Transverse colon (tissue), 4 donors: ENCODE measurements around the gene COPB2. TPM values are rescaled to one million over a fixed set of nuclear protein-coding genes. Genes with fewer than 3 reads are reported as not detected.
A peak's percentile ranks its signal among the peaks of the same experiment; 100 is the strongest.

Experiments
- DNase-seq: peaks from one replicate; pipeline ENCODE4 v3.0.0-alpha.2; 2019
- H3K27ac ChIP-seq, 4 donors: fragments of 200-600 bp; sonication (generic); 2 replicates each; pipeline ENCODE4 v1.5.1; 2016 to 2018; ENCODE audit warnings: inconsistent platforms in 4 of 4
- H3K27me3 ChIP-seq: fragments of 200-600 bp; sonication (generic); 2 replicates; pipeline ENCODE4 v1.5.1; 2017; ENCODE audit warnings: inconsistent platforms
- H3K36me3 ChIP-seq, 4 donors: fragments of 200-600 bp; sonication (generic); 2 replicates each; pipeline ENCODE4 v1.5.1; 2017 to 2019; ENCODE audit warnings: inconsistent platforms in 4 of 4
- H3K4me1 ChIP-seq, 4 donors: fragments of 200-600 bp; sonication (generic); 2 replicates each; pipeline ENCODE4 v1.5.1; 2017 to 2020; ENCODE audit warnings: inconsistent platforms in 4 of 4
- H3K4me3 ChIP-seq, 4 donors: fragments of 200-600 bp; sonication (generic); 1 replicate in 1 of 4; 2 replicates in 3 of 4; pipeline versions ENCODE4 v1.5.1 to v1.6.1; 2017 to 2019; ENCODE audit warnings: inconsistent platforms in 4 of 4
- H3K9me3 ChIP-seq, 2 donors: fragments of 200-600 bp; sonication (generic); 2 replicates each; pipeline ENCODE4 v1.5.1; 2017 to 2019; ENCODE audit warnings: inconsistent platforms in 2 of 2
- CTCF ChIP-seq, 5 experiments: fragments of 200-600 bp in 3 of 5; fragments of 450-650 bp in 2 of 5; sonication (generic) in 3 of 5; IDR thresholded peaks; 1 replicate in 2 of 5; 2 replicates in 3 of 5; pipeline ENCODE4 v1.5.1; 2016 to 2017; ENCODE audit warnings: antibody characterized with exemption in 5 of 5, inconsistent platforms in 3 of 5, mild to moderate bottlenecking in 2 of 5, moderate library complexity in 1 of 5
- EP300 ChIP-seq: sonication (generic); formaldehyde crosslinking; IDR thresholded peaks from one replicate; pipeline ENCODE4 v1.6.1; 2017; ENCODE audit warnings: antibody characterized with exemption, low read depth
- POLR2A ChIP-seq: fragments of 450-650 bp; IDR thresholded peaks from one replicate; pipeline ENCODE4 v1.6.1; 2016; ENCODE audit warnings: antibody characterized with exemption, mild to moderate bottlenecking, moderate library complexity
- POLR2AphosphoS5 ChIP-seq, 3 donors: sonication (generic); formaldehyde crosslinking; IDR thresholded peaks; one replicate each; pipeline ENCODE4 v1.6.1; 2016; ENCODE audit warnings: antibody characterized with exemption in 3 of 3
- WGBS, 2 donors: methylation state at CpG; one replicate each; pipeline ENCODE4 v1.1.5; 2018; ENCODE audit warnings: low coverage in 1 of 2; 5-methylcytosine and 5-hydroxymethylcytosine counted together
- in situ Hi-C, 4 donors: fragments of 200-750 bp; cut with MboI; loops; one replicate each; pipeline versions ENCODE4 v1.15.0 to v1.15.1; 2017; ENCODE audit warnings: low sequenced_read_pairs in 3 of 4, low pct_ligation_motif_present in 1 of 4, low pct_unique_long_range_greater_than_20kb in 1 of 4
- intact Hi-C: fragments of 100-400 bp; cut with DNase I; formaldehyde crosslinking; loops from one replicate; pipeline ENCODE4 v1.15.1; 2023; ENCODE audit warnings: low total_unique reads
- total RNA-seq, 4 donors: library from RNA; depleted of rRNA; stranded (reverse); fragments of >200 nt; gene quantifications; one replicate each; pipeline ENCODE4 v1.1.0, GENCODE V29; 2016

The COPB2 gene
- total RNA-seq, 4 donors from 2014 or later = 38.9 to 86.3 (median 56.3) TPM

GRCh38 chr3:139430493-139430892, 41.0 kb upstream of the COPB2 start:
- Histone ChIP-seq H3K27me3 (no peaks in the 10 kb centered on the region), H3K27ac (no peak overlapping the region), H3K4me1 (no peaks in the 10 kb centered on the region), H3K36me3 (no peaks in the 10 kb centered on the region), H3K9me3 (no peaks in the 10 kb centered on the region), H3K4me3 (no peak overlapping the region)
- no peak for DNase-seq
- in situ Hi-C loops (loop anchor here in 2 of 4 donors (25.0 kb wide), 1 partner anchor 1432 kb away; no protein-coding TSS in a partner anchor), intact Hi-C loops (no loop called here)
- no peak for TF ChIP-seq EP300

GRCh38 chr3:139427283-139428060, 38.0 kb upstream of the COPB2 start:
- H3K27me3 ChIP-seq = no peaks in the 10 kb centered on the region
- H3K4me3 ChIP-seq = no peak overlapping the region
- H3K4me1 ChIP-seq = peaks cover 0 to 6% (median 0%) of the 10 kb centered on the region in 4 donors
- H3K9me3 ChIP-seq = no peaks in the 10 kb centered on the region
- no peak for DNase-seq
- H3K36me3 ChIP-seq = no peaks in the 10 kb centered on the region
- no peak overlapping the region for H3K27ac ChIP-seq
- in situ Hi-C loops (loop anchor here in 3 of 4 donors (10.0 to 25.0 kb wide), 4 partner anchors 127 to 1435 kb away; partner anchors contain the start of gene CLSTN2 (in 1 of the 3)), intact Hi-C loops (loop anchor here (5.0 kb wide), 1 partner anchor 1310 kb away; no protein-coding TSS in a partner anchor)
- WGBS, 2 donors = 44 to 59% methylated on average over 4 to 7 of the region's 7 CpGs
- TF ChIP-seq POLR2A (no peak), CTCF (IDR thresholded peaks at IDR 0.05) (peak; percentile 76 to 85 (median 83))

- in situ Hi-C loops = loop anchor here in 3 of 4 donors (10.0 to 25.0 kb wide), 4 partner anchors 129 to 1436 kb away; partner anchors contain the start of gene CLSTN2 (in 1 of the 3)
- WGBS, 2 donors = 78 to 84% methylated on average over 5 of the region's 5 CpGs
Measured at GRCh38 chr3:139425745-139426400, 36.4 kb upstream of the COPB2 start.

GRCh38 chr3:139423232-139423631, 33.8 kb upstream of the COPB2 start:
- intact Hi-C loops (no loop called here), in situ Hi-C loops (loop anchor here in 3 of 4 donors (10.0 kb wide), 3 partner anchors 132 to 512 kb away; partner anchors contain the start of gene CLSTN2 (in 1 of the 3))

More at GRCh38 chr3:139425745-139426400, 36.4 kb upstream of the COPB2 start:
- no peaks in the 10 kb centered on the region for H3K27me3 ChIP-seq
- H3K4me3 ChIP-seq = no peak overlapping the region
- intact Hi-C loops = loop anchor here (5.0 kb wide), 1 partner anchor 1311 kb away; no protein-coding TSS in a partner anchor
- H3K36me3 ChIP-seq = no peaks in the 10 kb centered on the region
- peaks cover 0 to 6% (median 0%) of the 10 kb centered on the region in 4 donors for H3K4me1 ChIP-seq
- DNase-seq = no peak
- no peak for TF ChIP-seq POLR2A
- TF ChIP-seq POLR2AphosphoS5 (IDR thresholded peaks at IDR 0.05) = no peak
- TF ChIP-seq CTCF (IDR thresholded peaks at IDR 0.05) = no peak
- TF ChIP-seq EP300 = no peak
- no peaks in the 10 kb centered on the region for H3K9me3 ChIP-seq
- no peak overlapping the region for H3K27ac ChIP-seq

More at GRCh38 chr3:139423232-139423631, 33.8 kb upstream of the COPB2 start:
- Histone ChIP-seq H3K27me3 (no peaks in the 10 kb centered on the region), H3K4me3 (no peak overlapping the region), H3K27ac (peak overlapping the region in 1 of 4 donors; percentile 8), H3K9me3 (no peaks in the 10 kb centered on the region), H3K36me3 (no peaks in the 10 kb centered on the region), H3K4me1 (peaks cover 0 to 6% (median 0%) of the 10 kb centered on the region in 4 donors)
- 61% methylated on average over 2 of the region's 2 CpGs; no CpG with 5 or more reads in 1 of the 2 donors for WGBS, 2 donors
- TF ChIP-seq EP300 = no peak
- TF ChIP-seq CTCF (IDR thresholded peaks at IDR 0.05) = no peak
- no peak for TF ChIP-seq POLR2AphosphoS5 (IDR thresholded peaks at IDR 0.05)
- TF ChIP-seq POLR2A = no peak
- no peak for DNase-seq
